Stimulated activated naive CD8-positive, alpha-beta T cell treated with anti-CD3 and anti-CD28 coated beads, Interleukin-15, amount 100 ng/mL, for 72 hours (primary cell): ENCODE results near the gene DNAJC5.
A peak's percentile ranks its signal among the peaks of the same experiment; 100 is the strongest.
"Not testable (repeated sequence)": the region's sequence is repeated elsewhere in the genome, so short reads cannot be mapped to it uniquely, and the experiment has no call there.

Experiments
- ATAC-seq: fragments of 150-1000 bp; cut with Tn5 transposase; 2 replicates; pipeline ENCODE4 v1.10.0; 2021; ENCODE audit warnings: mild to moderate bottlenecking, moderate library complexity
- DNase-seq, 2 donors: peaks; one replicate each; pipeline ENCODE4 v3.0.0; 2021 to 2022
- H3K27ac Mint-ChIP-seq, 2 donors: one replicate each; pipeline ENCODE4 v1.8.0; 2022; ENCODE audit warnings: mild to moderate bottlenecking in 2 of 2, mixed read lengths in 2 of 2, moderate library complexity in 2 of 2
- H3K27me3 Mint-ChIP-seq: one replicate; pipeline ENCODE4 v1.8.0; 2022; ENCODE audit warnings: mixed read lengths
- H3K4me1 Mint-ChIP-seq: one replicate; pipeline ENCODE4 v1.8.0; 2022; ENCODE audit warnings: mild to moderate bottlenecking, mixed read lengths
- H3K4me3 Mint-ChIP-seq, 2 donors: one replicate each; pipeline ENCODE4 v1.8.0; 2022; ENCODE audit warnings: mild to moderate bottlenecking in 2 of 2, mixed read lengths in 2 of 2, moderate library complexity in 1 of 2
- H3K9me3 Mint-ChIP-seq, 2 donors: one replicate each; pipeline ENCODE4 v1.8.0; 2022; ENCODE audit warnings: mixed read lengths in 2 of 2

Gene DNAJC5

DNA sequence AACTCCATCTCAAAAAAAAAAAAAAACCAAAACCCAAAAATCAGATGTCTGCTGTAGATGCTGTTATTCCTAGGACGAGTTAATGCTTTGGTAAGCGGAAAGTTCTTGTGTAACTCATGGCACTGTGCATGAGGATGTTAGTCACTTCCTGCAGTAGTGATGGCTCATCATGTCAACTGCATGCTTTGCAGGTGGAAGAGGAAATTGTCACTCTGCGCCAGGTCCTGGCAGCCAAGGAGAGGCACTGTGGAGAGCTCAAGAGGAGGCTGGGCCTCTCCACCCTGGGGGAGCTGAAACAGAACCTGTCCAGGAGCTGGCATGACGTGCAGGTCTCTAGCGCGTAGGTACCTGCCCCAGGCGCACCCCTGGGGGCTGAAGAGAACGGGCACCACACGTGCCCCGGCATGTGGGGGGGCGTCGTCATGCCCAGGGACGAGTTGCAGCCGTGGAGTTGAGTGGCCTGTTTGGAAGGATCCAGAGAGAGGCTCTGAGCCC lies 21.4 kb upstream of the DNAJC5 start:
- Mint-ChIP-seq H3K27me3 (no peaks in the 10 kb centered on the region), H3K4me3 (no peak overlapping the region), H3K4me1 (peaks cover 11% of the 10 kb centered on the region), H3K27ac (peak overlapping the region in 1 of 2 donors; percentile 73), H3K9me3 (no peaks in the 10 kb centered on the region)
- ATAC-seq (peak; percentile 92), DNase-seq (no peak)

DNA sequence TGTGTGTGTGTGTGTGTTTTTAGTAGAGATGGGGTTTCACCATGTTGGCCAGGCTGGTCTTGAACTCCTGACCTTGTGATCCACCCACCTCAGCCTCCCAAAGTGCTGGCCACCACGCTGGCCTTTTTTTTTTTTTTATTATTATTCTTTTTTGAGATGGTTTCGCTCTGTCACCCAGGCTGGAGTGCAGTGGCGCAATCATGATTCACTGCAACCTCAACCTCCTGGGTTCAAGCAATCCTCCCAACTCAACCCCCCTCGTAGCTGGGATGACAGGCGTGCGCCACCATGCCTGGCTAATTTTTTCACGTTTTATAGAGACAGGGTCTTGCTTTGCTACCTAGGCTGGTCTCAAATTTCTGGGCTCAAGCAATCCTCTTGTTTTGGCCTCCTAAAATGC lies 20.7 kb upstream of the DNAJC5 start:
- H3K27me3 Mint-ChIP-seq, DNase-seq, H3K4me3 Mint-ChIP-seq, H3K27ac Mint-ChIP-seq, ATAC-seq, H3K9me3 Mint-ChIP-seq: not testable (repeated sequence)
- peaks cover 11% of the 10 kb centered on the region for H3K4me1 Mint-ChIP-seq

DNA sequence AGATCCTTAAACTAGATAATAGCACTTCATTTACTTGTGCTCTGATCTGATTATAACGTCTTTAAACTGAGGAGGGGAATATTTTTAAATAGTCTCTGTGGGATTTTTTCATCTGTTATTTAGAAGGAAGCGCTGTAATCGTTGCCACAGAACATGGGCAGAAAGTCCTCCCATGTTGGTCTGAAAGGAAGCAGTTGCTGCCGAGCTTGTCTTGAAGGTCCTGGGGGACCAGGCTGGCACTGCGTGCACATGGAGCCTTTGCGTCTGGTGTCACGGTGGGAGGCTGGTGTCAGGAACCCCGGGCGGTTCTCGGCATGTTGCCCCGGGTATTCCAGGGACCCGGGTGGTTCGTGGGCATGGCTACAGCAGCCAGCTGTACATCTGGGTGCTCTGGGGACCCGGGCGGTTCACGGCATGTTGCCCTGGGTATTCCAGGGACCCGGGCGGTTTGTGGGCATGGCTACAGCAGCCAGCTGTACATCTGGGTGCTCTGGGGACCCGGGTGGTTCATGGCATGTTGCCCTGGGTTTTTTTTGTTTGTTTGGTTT lies 18.4 kb upstream of the DNAJC5 start:
- H3K27me3 Mint-ChIP-seq = no peaks in the 10 kb centered on the region
- H3K27ac Mint-ChIP-seq = no peak overlapping the region
- H3K4me3 Mint-ChIP-seq = no peak overlapping the region
- H3K4me1 Mint-ChIP-seq = peaks cover 11% of the 10 kb centered on the region
- DNase-seq (no peak), ATAC-seq (no peak)
- H3K9me3 Mint-ChIP-seq = no peaks in the 10 kb centered on the region

DNA sequence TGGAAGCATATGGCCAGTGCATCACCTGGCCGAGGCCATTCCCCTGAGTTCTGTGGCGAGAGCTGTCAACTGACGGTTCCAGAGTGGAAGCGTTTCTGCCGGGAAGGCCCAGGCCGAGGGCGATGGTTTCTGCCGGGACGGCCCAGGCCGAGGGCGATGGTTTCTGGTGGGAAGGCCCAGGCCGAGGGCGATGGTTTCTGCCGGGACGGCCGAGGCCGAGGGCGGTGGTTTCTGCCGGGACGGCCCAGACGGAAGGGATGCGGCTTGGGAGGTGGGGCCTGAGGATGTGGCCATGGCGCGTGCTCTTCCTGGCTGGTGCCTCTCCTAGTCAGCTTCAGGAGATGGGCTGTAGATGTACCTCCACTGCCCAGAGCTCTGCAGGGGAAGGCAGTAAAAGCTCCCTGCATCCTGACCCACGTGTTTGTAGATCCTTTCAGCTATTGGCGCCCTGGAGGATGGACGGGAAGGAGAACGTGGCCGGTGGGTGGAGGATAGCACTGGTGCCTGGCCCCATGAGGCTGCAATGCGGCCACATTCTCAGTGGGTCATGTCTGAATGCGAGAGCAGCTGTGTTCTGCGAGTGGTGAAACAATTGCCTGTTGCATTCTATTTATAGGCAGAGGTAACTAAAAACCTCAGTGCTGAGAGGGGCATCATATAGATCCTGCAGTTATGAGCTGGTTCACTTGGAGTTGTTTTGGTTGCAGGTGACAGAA lies 17.0 kb upstream of the DNAJC5 start:
- Mint-ChIP-seq H3K4me3 (no peak overlapping the region), H3K27me3 (no peaks in the 10 kb centered on the region), H3K9me3 (no peaks in the 10 kb centered on the region), H3K27ac (no peak overlapping the region), H3K4me1 (peaks cover 9% of the 10 kb centered on the region)
- ATAC-seq (no peak), DNase-seq (no peak)

DNA sequence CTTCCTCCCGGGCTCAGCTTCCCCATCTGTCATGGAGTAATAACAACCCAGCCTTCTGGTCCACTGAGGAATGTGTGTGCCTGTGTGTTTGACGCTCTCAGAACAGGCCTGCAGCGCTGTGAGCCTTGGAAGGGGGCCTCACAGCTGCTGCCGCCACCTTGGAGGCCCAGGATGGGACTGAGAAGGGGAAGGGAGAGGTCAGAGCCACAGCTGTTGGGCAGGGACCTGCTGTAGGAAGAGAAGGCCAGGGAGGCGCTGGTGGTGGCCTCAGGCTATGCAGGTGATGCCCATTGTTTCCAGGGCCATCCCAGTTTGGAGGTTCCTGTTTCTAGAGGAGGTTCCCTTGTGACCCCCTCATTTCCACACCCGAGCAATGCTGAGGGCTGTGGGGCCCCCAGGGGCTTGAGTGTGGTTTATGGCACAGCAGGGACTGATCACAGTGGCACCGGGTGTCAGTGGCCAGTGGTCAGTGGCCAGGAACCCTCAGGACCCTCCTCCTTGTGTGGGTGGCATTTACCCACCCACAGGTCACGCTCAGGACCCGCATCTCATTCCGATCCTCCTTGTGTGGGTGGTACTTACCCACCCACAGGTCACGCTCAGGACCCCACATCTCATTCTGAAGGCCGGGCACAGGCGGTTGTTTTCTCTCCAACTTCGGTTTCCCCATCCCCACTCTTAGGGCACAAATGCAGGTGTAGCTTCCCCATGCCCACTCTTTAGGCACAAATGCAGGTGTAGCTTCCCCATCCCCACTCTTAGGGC lies 15.8 kb upstream of the DNAJC5 start:
- Mint-ChIP-seq H3K4me3 (no peak overlapping the region), H3K27ac (no peak overlapping the region), H3K4me1 (no peaks in the 10 kb centered on the region), H3K27me3 (no peaks in the 10 kb centered on the region), H3K9me3 (no peaks in the 10 kb centered on the region)
- DNase-seq (no peak), ATAC-seq (no peak)

DNA sequence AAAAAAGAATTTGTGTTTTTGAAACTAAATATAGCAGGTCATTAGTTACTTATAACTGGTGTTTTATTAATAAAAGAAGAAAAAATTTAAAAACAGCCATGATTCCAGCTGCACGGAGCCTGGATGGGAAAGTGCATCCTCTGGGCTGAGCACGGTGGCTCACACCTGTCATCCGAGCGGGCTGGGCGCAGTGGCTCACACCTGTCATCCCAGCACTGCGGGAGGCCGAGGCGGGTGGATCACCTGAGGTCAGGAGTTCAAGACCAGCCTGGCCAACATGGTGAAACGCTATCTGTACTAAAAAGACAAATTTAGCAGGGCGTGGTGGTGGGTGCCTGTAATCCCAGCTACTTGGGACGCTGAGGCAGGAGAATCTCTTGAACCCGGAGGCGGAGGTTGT lies 14.0 kb upstream of the DNAJC5 start:
- H3K27me3 Mint-ChIP-seq, H3K27ac Mint-ChIP-seq, DNase-seq, H3K4me3 Mint-ChIP-seq, ATAC-seq, H3K9me3 Mint-ChIP-seq: not testable (repeated sequence)
- H3K4me1 Mint-ChIP-seq = peaks cover 17% of the 10 kb centered on the region

DNA sequence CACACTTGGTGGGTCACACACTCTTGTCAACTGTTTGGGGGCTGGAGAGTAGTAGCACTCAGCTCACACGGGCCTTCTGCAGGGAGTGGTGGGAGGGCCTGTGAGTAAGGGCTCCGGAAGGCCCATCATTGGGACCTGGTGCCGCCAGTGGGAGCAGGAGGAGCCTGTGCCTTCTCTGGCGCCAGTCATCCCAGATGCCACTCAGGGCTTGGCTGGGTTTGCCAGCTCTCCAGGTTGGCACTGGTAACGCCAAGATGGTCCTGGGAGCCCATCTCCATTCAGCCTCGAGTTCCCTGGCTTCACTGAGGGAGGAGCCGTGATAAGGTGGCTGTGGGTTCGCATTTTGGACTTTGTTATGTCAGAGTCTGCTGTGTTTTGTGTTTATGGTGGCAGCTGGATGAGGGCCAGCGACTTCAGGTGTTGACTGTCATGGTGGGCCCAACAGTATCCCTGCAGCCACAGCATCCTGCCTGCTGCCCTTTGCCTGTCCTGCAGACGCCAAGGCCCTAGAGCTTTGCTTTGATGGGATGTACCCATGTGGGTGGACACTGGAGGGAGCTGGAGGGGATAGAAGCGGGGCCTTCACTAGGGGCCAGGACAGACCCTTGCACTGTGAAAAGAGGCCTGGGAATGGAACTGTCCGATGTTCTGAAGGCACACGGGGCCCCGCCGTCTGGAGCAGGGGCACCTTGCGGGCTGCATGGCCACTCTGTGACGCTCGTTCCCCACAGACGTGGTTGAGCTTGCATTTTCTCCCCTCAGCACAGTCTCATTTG lies 13.3 kb upstream of the DNAJC5 start:
- no peak for DNase-seq
- Mint-ChIP-seq H3K4me3 (no peak overlapping the region), H3K4me1 (peaks cover 19% of the 10 kb centered on the region), H3K27ac (no peak overlapping the region), H3K27me3 (no peaks in the 10 kb centered on the region), H3K9me3 (no peaks in the 10 kb centered on the region)
- no peak for ATAC-seq

DNA sequence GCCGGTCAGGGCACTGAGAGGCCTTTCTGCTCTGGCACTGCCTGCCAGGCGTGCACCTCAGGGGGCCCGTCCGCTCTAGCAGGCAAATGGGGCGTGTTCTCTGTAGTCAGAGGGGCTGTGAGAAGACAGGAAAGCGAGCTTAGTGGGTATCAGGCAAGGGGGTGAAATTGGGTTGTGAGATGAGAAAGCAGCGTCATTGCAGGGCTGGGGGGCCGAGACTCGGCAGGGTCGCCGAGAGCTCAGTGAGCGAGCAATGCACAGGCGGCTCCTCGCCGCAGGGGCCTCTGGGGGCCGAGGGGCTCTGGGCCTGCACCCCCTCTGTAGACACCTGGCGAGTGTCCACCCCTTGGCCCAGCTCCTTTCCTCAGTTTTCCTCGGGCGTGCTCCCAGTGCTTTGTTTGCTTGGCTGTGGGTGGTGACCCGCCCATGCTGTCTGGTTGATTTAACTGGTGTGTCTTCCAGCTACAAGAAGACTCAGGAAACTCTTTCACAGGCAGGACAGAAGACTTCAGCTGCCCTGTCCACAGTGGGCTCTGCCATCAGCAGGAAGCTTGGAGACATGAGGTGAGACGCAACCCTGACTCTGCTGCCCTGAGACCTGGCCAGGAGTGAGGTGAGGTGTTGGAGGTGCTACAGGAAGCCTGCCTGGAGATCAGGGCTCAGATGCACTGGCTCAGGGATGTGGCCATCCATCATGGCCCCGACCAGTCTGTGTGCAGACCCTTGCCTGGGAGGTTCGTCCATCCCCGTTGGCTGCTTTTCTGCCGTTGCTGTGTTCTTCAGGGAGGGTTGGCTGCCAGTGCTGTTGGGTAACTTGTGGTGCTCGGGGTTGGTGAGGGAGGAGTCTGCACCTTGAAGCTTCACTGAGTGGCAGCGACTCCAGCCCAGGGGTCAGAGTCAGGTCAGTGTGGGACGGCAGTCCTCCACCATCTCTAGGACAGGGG lies 12.4 kb upstream of the DNAJC5 start:
- H3K27me3 Mint-ChIP-seq = no peaks in the 10 kb centered on the region
- peaks cover 19% of the 10 kb centered on the region for H3K4me1 Mint-ChIP-seq
- DNase-seq (no peak), ATAC-seq (no peak)
- peak overlapping the region in 1 of 2 donors; percentile 15 for H3K27ac Mint-ChIP-seq
- H3K9me3 Mint-ChIP-seq = no peaks in the 10 kb centered on the region
- H3K4me3 Mint-ChIP-seq = no peak overlapping the region

DNA sequence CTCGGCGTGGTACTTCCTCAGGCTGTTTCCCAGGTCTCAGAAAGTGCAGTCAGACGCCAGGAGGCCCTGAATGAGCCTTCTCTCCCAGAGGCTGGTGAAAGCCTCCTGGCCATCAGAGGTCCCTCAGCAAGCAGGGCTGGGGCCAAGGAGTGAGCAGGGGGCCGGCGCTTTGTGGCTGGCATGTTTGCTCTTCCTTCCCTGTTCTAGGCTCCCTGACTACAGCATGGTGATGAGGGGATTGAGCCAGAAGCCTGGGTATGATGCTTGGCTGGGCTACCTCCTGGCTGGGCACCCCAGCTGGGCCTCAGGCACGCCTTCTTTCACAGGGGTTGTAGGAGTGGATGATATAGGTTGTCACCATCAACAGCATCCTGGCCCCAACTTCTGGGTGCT lies 11.7 kb upstream of the DNAJC5 start:
- peaks cover 19% of the 10 kb centered on the region for H3K4me1 Mint-ChIP-seq
- DNase-seq (no peak), ATAC-seq (no peak)
- H3K9me3 Mint-ChIP-seq = no peaks in the 10 kb centered on the region
- H3K27me3 Mint-ChIP-seq = no peaks in the 10 kb centered on the region
- no peak overlapping the region for H3K27ac Mint-ChIP-seq
- no peak overlapping the region for H3K4me3 Mint-ChIP-seq

DNA sequence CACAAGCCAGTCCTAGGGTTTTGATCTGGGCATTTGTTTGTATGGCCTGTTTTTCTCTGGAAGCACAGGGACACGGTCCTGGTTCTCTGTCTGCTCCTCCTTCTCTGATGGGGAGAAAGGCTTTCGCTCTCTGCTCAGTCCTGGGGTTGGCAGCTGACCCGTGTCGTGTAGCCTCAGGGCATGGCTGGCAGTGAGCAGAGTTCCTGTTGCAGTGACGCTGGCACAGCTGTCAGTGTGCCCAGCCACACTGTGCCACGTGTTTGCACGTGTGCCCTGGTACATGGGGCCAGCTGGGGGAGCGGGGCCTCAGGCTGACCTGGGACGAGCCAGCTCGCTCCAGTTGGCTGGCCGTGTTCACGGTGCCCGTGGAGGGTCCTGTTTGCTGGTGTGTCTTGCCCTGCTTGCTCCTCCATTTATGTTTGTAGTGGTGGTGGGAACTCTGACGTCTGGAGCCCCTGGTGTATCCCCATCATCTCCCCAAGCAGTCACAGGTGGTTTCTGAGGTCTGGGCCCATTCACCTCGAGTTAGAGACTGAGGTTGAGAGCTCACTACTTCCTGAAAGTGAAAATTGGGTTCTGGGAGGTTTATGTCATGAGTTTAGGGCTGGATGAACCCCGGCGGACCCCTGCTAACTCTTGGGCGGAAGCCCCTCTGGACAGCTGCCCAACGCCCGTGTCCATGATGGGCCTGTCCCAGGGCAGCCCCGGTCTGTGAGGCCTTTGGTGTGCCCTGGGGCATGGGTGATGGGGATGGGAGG lies 10.2 kb upstream of the DNAJC5 start:
- Mint-ChIP-seq H3K9me3 (no peaks in the 10 kb centered on the region), H3K4me1 (peaks cover 19% of the 10 kb centered on the region), H3K27me3 (no peaks in the 10 kb centered on the region), H3K4me3 (peak overlapping the region in 1 of 2 donors; percentile 45), H3K27ac (peak overlapping the region; percentile 80 to 82)
- ATAC-seq (peak; percentile 94), DNase-seq (peak in 1 of 2 donors; percentile 69)

DNA sequence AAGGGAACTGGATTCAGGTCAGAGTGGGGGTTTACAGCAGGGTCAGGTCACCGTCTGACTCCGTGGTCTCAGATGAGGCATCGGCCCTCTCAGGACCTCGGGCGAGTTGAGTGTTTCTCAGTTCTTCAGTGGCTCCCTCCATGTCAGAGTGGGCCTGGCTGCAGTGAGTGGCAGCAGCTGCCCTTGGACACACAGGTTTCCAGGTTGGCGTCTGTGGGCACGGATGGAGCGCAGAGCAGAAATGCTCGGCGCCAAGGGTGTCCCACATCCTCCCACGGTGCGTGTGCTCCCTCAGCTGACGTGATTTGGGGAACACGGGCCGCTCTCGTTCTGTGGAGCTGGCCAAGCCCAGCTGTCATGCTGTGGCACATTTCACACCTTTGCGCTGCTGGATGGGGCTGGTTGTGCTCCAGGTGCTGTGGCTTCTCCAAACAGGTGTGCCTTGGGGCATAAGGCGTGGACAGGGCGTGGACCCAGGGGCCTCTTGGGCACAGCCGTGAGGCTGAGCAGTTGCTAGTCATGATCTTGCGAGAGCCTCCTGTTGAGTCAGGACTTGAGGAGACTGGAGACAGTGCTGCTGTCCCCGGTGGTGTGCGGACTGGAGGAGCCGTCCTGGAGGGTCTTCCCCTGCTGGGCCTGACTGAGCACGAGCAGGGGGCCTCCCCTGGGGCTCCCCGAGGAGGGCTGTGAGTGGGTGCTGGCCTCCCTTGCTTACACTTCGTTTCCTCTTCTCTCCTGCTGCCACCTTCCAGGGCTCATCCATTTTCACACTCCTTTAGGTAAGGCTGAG lies 9.5 kb upstream of the DNAJC5 start:
- H3K27me3 Mint-ChIP-seq = no peaks in the 10 kb centered on the region
- no peaks in the 10 kb centered on the region for H3K9me3 Mint-ChIP-seq
- H3K4me3 Mint-ChIP-seq = peak overlapping the region in 1 of 2 donors; percentile 45
- peak; percentile 78 for ATAC-seq
- peaks cover 19% of the 10 kb centered on the region for H3K4me1 Mint-ChIP-seq
- peak overlapping the region in 1 of 2 donors; percentile 63 for H3K27ac Mint-ChIP-seq
- DNase-seq = peak in 1 of 2 donors; percentile 32

DNA sequence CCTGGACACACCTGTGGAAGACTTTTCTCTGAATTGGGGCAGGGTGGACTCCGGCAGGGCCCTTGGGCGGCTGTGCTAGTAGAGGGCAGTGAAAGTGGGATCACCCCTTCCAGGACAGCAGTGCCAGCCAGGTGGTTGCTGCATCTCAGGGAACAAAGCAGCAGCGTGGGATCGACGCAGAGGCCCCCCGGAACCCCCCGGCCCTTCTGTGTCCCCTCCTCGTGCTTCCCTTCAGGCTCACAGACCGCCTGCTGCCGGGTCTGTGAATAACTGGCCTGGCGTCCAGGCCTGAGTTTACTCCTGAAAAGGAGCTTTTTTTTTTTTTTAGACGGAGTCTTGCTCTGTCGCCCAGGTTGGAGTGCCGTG lies 8.9 kb upstream of the DNAJC5 start:
- H3K27ac Mint-ChIP-seq = peak overlapping the region in 1 of 2 donors; percentile 63
- H3K9me3 Mint-ChIP-seq = no peaks in the 10 kb centered on the region
- DNase-seq = no peak

DNA sequence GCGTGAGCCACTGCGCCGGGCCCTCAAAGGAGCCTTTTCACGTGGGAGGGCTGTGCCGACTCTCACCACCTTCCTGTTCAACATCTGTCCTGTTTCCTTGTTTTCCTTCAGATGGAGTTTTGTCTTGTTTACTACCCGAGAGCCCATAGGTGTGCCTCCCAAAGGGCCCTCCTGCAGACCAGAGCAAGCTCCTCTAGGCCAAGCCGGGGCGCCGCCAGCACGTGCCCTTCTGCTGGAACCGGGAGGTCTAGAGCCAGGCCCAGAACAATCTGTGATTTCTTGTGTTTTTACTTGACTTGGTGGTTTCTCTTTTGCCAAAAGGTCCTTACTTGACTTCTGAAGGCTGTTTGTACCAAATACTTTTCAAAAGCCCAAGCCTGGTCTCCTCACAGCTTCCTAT lies 8.0 kb upstream of the DNAJC5 start:
- no peak for DNase-seq
- Mint-ChIP-seq H3K4me3 (no peak overlapping the region), H3K9me3 (no peaks in the 10 kb centered on the region), H3K27me3 (no peaks in the 10 kb centered on the region), H3K4me1 (peaks cover 19% of the 10 kb centered on the region), H3K27ac (no peak overlapping the region)
- ATAC-seq = no peak

More for the DNA sequence above, 8.9 kb upstream of the DNAJC5 start:
- H3K27me3 Mint-ChIP-seq = no peaks in the 10 kb centered on the region
- H3K4me3 Mint-ChIP-seq = no peak overlapping the region
- peaks cover 19% of the 10 kb centered on the region for H3K4me1 Mint-ChIP-seq
- no peak for ATAC-seq
